ENCODE results near the gene ANKIB1.

The ANKIB1 gene

GRCh38 chr7:92266415-92267241 is 20.9 kb downstream of the ANKIB1 start:
- DNase-seq = no peak

DNA sequence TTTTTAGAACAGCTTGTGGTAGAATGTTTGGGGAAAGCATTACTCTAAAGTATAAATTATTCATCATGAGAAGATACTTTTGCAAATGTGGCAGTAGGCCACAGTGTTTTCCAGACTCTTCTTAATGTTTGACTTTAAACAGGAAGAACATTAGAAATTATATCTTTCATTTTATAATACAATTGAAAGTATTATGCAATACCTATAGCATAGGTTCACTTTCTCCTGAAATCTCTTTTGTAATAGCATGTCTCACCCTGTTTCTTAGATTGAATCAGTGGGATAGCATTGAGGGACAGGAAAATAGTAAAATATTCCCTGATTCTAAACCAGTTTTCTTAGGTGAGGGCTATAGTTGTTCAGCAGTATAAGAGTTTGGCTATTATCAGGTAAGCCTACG is 23.1 kb downstream of the ANKIB1 start:
- no peak for DNase-seq

GRCh38 chr7:92275327-92275726 is 29.6 kb downstream of the ANKIB1 start:
- no peak for DNase-seq

GRCh38 chr7:92276460-92276864 is 30.7 kb downstream of the ANKIB1 start:
- no peak for DNase-seq

GRCh38 chr7:92279396-92280031 is 33.7 kb downstream of the ANKIB1 start:
- no peak for DNase-seq

- no peak for DNase-seq
These were observed 35.3 kb downstream of the ANKIB1 start for GRCh38 chr7:92281031-92281430.

DNA sequence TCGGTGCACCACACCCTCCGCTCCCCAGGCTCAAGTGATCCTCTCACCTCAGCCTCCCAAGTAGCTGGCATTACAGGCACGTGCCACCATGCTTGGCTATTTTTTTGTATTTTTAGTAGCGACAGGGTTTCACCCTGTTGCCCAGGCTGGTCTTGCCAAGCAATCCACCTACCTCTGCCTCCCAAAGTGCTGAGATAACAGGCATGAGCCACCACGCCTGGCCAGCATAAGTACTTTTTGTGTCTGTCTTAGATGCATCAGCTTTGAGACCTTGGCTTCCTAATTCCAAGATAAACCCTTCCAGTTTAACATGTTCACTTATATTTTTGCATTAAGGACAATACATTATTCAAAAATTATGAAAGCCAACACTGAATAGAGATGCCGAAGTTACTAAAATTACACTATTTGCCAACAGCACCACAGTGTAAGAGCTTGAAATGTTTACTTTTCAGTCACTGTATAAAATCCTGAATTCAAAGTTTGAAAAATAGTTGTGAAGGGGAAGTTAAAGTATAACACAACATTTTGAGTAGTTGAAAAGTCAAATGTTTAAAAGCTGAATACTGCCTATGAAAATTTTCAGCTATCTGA is 36.5 kb downstream of the ANKIB1 start:
- no peak for DNase-seq

DNA sequence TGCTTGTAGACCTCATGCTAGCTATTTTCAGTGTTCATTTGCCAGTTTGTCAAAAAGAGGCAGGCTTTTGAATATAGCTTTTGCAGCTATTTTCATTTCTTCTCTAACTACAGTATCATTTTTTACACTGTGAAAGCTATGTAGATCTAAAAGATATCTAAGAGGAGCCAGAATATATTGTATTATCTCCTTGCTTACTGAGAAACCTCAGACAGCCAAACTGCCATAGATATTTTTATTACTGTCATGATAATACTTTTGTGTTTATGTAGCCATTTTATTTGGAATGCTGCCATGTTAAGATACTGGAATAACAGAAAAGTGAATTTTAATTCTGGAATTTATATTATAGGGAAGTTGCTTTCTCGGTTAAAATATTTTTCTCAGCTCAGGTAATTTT is 37.2 kb downstream of the ANKIB1 start:
- DNase-seq = no peak

- DNase-seq = no peak
These were observed 43.5 kb downstream of the ANKIB1 start for GRCh38 chr7:92289321-92289720.

DNA sequence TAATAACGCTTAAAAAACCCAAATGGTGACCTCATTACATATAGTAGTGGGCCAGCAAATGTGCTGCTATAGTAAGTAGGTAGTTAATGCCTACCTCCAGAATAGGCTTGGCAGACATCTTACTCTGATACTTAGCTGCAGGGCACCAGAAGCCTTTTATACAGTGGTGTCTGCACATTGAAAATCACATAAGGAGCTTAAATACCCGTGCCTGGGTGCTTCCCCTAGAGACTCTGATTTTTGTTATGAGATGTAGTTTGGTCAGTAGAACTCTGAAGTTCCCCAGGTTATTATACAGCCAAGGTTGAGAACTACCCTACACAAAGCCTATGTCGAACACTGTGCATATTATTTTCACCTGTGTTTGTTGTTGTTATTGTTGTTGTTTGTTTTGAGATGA is 47.2 kb downstream of the ANKIB1 start:
- DNase-seq = no peak

GRCh38 chr7:92293896-92294590 is 48.3 kb downstream of the ANKIB1 start:
- DNase-seq = no peak

GRCh38 chr7:92295391-92295790 is 49.6 kb downstream of the ANKIB1 start:
- no peak for DNase-seq

- DNase-seq = no peak
These were observed 50.5 kb downstream of the ANKIB1 start for GRCh38 chr7:92296235-92296634.

DNA sequence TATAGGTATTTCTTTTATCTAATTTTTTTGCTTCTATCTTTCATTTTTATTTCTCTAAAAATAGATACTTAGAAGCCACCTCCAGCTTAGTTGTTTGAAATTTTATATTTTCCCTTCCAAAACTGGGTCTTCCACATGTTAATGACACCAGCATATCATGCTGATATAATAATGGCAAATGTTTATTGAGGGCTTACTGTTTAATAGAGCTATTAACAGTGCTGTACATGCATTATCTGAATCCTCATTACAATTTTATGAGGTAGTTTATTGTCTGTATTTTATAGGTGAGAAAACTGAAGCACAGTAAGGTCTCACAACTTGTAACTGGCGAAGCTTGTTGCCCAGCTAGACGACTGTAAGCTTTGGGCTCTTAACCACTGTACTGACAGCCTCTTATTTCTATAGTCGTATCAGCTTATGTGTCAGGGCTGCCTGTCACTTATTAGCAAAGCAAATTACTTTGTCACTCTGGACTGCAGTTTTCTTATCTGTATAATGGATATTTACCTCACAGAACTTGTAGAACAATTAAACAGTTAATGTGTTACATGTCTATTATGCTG is 51.2 kb downstream of the ANKIB1 start:
- no peak for DNase-seq

DNA sequence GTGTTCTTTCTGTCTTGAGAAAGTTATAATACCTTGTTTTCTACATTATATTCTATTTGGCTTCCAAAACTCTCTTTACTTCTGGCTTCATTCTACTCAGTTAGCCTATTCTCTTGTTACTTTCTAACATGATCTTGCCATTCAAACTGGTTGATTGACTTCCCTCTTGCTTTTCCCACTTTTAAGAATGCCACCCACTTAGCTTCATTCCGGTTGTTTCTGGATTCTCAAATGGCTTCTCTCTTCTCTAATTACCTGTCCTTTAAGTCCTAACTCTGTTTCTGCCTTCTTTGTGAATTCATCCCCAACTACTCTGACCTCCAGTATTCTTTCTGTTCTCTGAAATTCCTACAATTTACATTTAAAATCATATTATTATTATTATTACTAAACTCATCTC is 52.0 kb downstream of the ANKIB1 start:
- no peak for DNase-seq

DNA sequence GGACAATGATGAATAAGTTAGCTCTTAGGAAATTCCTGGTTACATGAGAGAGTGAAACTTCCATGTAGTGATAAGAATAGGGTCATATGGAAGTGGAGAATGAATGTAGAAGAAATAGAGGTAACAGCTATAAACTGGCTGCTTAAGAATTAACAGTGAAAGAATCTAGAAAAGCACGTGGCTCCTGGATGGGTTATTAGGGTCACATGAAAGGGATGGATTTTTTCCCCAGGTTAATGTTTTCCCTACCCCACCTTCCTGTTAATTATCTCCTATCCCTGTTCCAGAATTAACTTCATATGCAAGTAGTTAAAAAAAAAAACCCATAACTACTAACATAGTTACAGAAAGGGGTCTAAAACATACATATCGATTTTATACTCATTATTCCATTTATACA is 58.0 kb downstream of the ANKIB1 start:
- DNase-seq = no peak

- DNase-seq = no peak
These were observed 58.7 kb downstream of the ANKIB1 start for GRCh38 chr7:92304406-92304893.

- DNase-seq = no peak
These were observed 60.4 kb downstream of the ANKIB1 start for GRCh38 chr7:92306153-92306552.

DNA sequence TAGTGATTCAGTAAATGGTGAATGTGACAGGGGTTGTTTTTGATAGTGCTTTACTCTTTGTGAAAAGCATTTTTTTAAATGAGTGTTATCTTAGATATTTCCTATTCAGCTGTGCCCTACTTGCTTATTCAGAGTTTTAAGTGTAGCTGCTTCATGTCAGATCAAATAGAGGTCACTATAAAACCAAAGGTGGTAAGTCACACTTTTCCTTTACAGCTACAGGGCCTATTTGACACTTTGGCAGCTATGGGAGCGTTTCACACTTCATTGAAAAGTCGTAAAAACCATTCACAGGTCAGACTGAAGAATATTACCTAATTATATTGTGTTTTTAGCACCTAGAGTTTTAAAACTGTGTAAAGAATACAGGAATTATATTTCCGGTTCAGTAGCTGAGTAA is 67.3 kb downstream of the ANKIB1 start:
- DNase-seq = no peak

- DNase-seq = no peak
These were observed 73.5 kb downstream of the ANKIB1 start for GRCh38 chr7:92319243-92319642.

GRCh38 chr7:92325173-92325572 is 79.4 kb downstream of the ANKIB1 start:
- DNase-seq = no peak

- DNase-seq = no peak
These were observed 80.1 kb downstream of the ANKIB1 start for GRCh38 chr7:92325858-92326257.

DNA sequence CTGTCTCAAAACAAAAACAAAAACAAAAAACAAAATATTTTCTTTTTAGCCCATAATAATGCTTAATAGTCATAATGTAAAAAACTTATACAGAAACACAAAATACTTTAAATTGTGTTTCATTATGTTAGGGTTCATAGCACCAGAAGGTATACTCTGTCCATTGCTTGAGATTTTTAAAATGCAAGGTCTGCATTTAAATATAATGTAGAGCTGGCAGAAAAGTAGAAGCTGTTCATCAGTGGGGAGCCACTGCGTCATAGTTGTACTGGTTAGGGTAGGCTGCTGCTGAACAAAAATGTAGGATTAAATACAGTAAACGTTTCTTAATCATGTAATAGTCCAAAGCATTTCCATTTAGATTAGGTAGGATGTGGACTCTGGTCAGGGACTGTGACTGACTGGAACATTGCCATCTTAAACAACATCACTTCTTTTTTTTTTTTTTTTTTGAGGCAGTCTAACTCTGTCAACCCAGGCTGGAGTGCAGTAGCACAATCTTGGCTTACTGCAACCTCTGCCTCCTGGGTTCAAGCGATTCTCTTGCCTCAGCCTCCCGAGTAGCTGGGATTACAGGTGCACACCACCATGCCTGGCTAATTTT is 85.2 kb downstream of the ANKIB1 start:
- DNase-seq = no peak
